Caco-2 (cell line): ENCODE results near the gene KIRREL3. TPM values are rescaled to one million over a fixed set of nuclear protein-coding genes. Genes with fewer than 3 reads are reported as not detected.

Experiments used
- BruUV-seq: library from RNA; stranded (reverse); fragments of 400-500 nt; replicated peaks from 2 replicates; lab custom pipeline; 2021; lab: Mats Ljungman, UMichigan
- CTCF ChIA-PET: fragments of 300-600 bp; sonication (Branson Sonifier 250); formaldehyde crosslinking; loops from one replicate; lab custom pipeline; 2022; ENCODE audit warnings: antibody characterized with exemption; lab: Charles Lee
- POLR2A ChIA-PET: fragments of 300-600 bp; sonication (Branson Sonifier 250); formaldehyde crosslinking; loops from one replicate; lab custom pipeline; 2022; ENCODE audit warnings: antibody characterized with exemption; lab: Charles Lee
- DNase-seq, 2 experiments: peaks; one replicate each; pipeline versions ENCODE4 v3.0.0 to v3.0.0-alpha.2; 2020 to 2022
- H3K27me3 ChIP-seq: replicated peaks from 2 replicates; pipeline ENCODE4 v1.6.0; 2011; ENCODE audit warnings: low read length; ENCODE audit not compliant: control insufficient read depth, insufficient read depth
- H3K36me3 ChIP-seq: 2 replicates; pipeline ENCODE4 v1.5.1; 2011; ENCODE audit warnings: low read length; ENCODE audit not compliant: control insufficient read depth, insufficient read depth
- H3K4me1 ChIP-seq: fragments of 250-450 bp; sonication (Bioruptor Pico); 2 replicates; pipeline ENCODE4 v1.5.1; 2020; ENCODE audit warnings: mild to moderate bottlenecking
- H3K4me3 ChIP-seq: 2 replicates; pipeline ENCODE4 v1.5.1; 2011; ENCODE audit warnings: low read depth, mild to moderate bottlenecking, control low read depth, low read length
- H3K9me3 ChIP-seq: fragments of 250-450 bp; sonication (Bioruptor Pico); 2 replicates; pipeline ENCODE4 v1.5.1; 2020; ENCODE audit warnings: mild to moderate bottlenecking, moderate library complexity
- H3K27ac Mint-ChIP-seq: one replicate; pipeline ENCODE4 v1.8.0; 2022; ENCODE audit warnings: mixed read lengths; ENCODE audit not compliant: unreplicated experiment
- H3K27me3 Mint-ChIP-seq: one replicate; pipeline ENCODE4 v1.8.0; 2022; ENCODE audit warnings: mixed read lengths; ENCODE audit not compliant: insufficient read depth, unreplicated experiment
- H3K36me3 Mint-ChIP-seq: one replicate; pipeline ENCODE4 v1.8.0; 2022; ENCODE audit warnings: mild to moderate bottlenecking, mixed read lengths; ENCODE audit not compliant: insufficient read depth, unreplicated experiment
- H3K4me1 Mint-ChIP-seq: one replicate; pipeline ENCODE4 v1.8.0; 2022; ENCODE audit warnings: low read depth, mixed read lengths; ENCODE audit not compliant: unreplicated experiment
- H3K4me3 Mint-ChIP-seq: one replicate; pipeline ENCODE4 v1.8.0; 2022; ENCODE audit warnings: mild to moderate bottlenecking, moderate library complexity, mixed read lengths; ENCODE audit not compliant: unreplicated experiment
- H3K9me3 Mint-ChIP-seq: one replicate; pipeline ENCODE4 v1.8.0; 2022; ENCODE audit warnings: mixed read lengths; ENCODE audit not compliant: unreplicated experiment
- CTCF ChIP-seq, 2 experiments: fragments of 200-600 bp in 1 of 2; IDR thresholded peaks; 1 replicate in 1 of 2; 2 replicates in 1 of 2; pipeline versions ENCODE4 v1.5.1 to v1.8.0; 2011 to 2022; ENCODE audit warnings: antibody characterized with exemption in 1 of 2, control low read depth in 1 of 2, inconsistent platforms in 1 of 2, low read depth in 1 of 2, low read length in 1 of 2, mild to moderate bottlenecking in 1 of 2, moderate library complexity in 1 of 2; ENCODE audit not compliant: insufficient read depth in 1 of 2, severe bottlenecking in 1 of 2, unreplicated experiment in 1 of 2
- intact Hi-C: fragments of 100-400 bp; cut with micrococcal nuclease; formaldehyde crosslinking; loops from one replicate; pipeline ENCODE4 v1.10.0; 2022; ENCODE audit not compliant: unreplicated experiment
- total RNA-seq: library from RNA; stranded (reverse); gene quantifications from 2 replicates; pipeline ENCODE4 v1.2.3, GENCODE V29; 2022

The KIRREL3 gene
- total RNA-seq, 1 experiment from 2014 or later = not detected

DNA sequence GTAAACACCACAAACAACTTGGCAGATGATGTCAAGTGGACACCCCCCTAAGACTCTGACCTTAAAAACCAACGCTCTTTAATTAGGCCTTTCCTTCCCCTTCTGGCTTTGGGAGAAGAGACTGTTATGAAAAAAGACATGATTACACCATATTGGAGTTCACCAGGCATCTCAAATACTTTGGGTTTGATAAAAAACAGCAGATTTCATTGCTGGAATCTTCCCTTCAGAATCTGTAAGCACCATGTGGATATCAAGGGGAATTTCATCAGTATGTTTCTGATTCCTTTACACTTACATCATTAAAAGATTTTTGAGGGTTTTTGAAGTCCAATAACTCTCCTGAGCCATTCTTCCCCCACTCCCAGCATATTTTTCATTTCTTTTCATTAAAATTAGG lies 85.6 kb downstream of the KIRREL3 start:
- H3K4me3 ChIP-seq = no peak overlapping the region
- no peak overlapping the region for H3K4me3 Mint-ChIP-seq

GRCh38 chr11:126914166-126914565 lies 86.4 kb downstream of the KIRREL3 start:
- H3K4me1 ChIP-seq = no peaks in the 10 kb centered on the region
- H3K9me3 ChIP-seq = no peaks in the 10 kb centered on the region
- Mint-ChIP-seq H3K4me1 (peaks cover 5% of the 10 kb centered on the region), H3K4me3 (no peak overlapping the region), H3K9me3 (no peaks in the 10 kb centered on the region), H3K36me3 (no peaks in the 10 kb centered on the region), H3K27ac (no peak overlapping the region), H3K27me3 (peaks cover 7% of the 10 kb centered on the region)
- intact Hi-C loops = no loop called here
- no peak for DNase-seq
- POLR2A ChIA-PET = no interaction called here
- no peak overlapping the region for H3K4me3 ChIP-seq
- TF ChIP-seq CTCF (IDR thresholded peaks at IDR 0.05; ENCODE audit: insufficient read depth in 1 of 2, low read depth in 1 of 2, low read length in 1 of 2, severe bottlenecking in 1 of 2, unreplicated experiment in 1 of 2) = no peak
- no peaks in the 10 kb centered on the region for H3K27me3 ChIP-seq
- CTCF ChIA-PET = no interaction called here
- H3K36me3 ChIP-seq = no peaks in the 10 kb centered on the region
- BruUV-seq = no TSS peak

More for the DNA sequence above, 85.6 kb downstream of the KIRREL3 start:
- Mint-ChIP-seq H3K27me3 (peaks cover 7% of the 10 kb centered on the region), H3K9me3 (no peaks in the 10 kb centered on the region), H3K36me3 (no peaks in the 10 kb centered on the region), H3K4me1 (peaks cover 4% of the 10 kb centered on the region), H3K27ac (no peak overlapping the region)
- DNase-seq = no peak
- Histone ChIP-seq H3K4me1 (no peaks in the 10 kb centered on the region), H3K36me3 (no peaks in the 10 kb centered on the region), H3K9me3 (no peaks in the 10 kb centered on the region), H3K27me3 (no peaks in the 10 kb centered on the region)
- ChIA-PET CTCF (no interaction called here), POLR2A (no interaction called here)
- no TSS peak for BruUV-seq
- intact Hi-C loops = no loop called here
- no peak for TF ChIP-seq CTCF (IDR thresholded peaks at IDR 0.05; ENCODE audit: insufficient read depth in 1 of 2, low read depth in 1 of 2, low read length in 1 of 2, severe bottlenecking in 1 of 2, unreplicated experiment in 1 of 2)

DNA sequence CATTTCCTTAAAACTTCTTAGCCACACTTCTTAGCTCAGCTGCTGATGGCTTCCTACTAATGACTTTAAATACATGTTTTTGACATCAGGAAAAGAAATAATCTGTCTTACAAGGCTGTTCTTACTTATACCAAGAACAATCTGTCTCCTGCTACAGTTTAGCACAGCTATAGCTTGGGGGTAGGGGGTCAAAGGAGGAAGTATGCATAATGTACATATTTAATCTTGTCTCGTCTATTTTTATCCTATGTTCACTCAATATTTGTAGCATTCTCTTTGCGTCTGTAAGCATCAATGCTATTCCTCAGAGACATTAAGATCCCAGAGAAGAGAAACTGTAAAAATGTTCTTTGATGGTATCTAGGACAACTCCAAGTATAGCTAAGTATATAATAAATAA lies 96.0 kb downstream of the KIRREL3 start:
- Histone ChIP-seq H3K27me3 (no peaks in the 10 kb centered on the region; the same call in 1 of the 2 replicates), H3K36me3 (no peaks in the 10 kb centered on the region), H3K4me1 (no peaks in the 10 kb centered on the region), H3K9me3 (no peaks in the 10 kb centered on the region), H3K4me3 (no peak overlapping the region)
- Mint-ChIP-seq H3K27ac (no peak overlapping the region), H3K4me3 (no peak overlapping the region), H3K27me3 (peaks cover 17% of the 10 kb centered on the region), H3K36me3 (no peaks in the 10 kb centered on the region), H3K4me1 (no peaks in the 10 kb centered on the region), H3K9me3 (no peaks in the 10 kb centered on the region)
- TF ChIP-seq CTCF (IDR thresholded peaks at IDR 0.05; ENCODE audit: insufficient read depth in 1 of 2, low read depth in 1 of 2, low read length in 1 of 2, severe bottlenecking in 1 of 2, unreplicated experiment in 1 of 2) = no peak
- no TSS peak for BruUV-seq
- intact Hi-C loops = no loop called here
- no peak for DNase-seq
- ChIA-PET POLR2A (no interaction called here), CTCF (no interaction called here)
